Calu3 (cell line): ENCODE measurements around the gene ERC2. TPM values are rescaled to one million over a fixed set of nuclear protein-coding genes. Genes with fewer than 3 reads are reported as not detected.

Experiments used
- BruUV-seq: library from RNA; stranded (reverse); fragments of 400-500 nt; replicated peaks from 2 replicates; lab custom pipeline; 2021; lab: Mats Ljungman, UMichigan
- CTCF ChIA-PET: fragments of 300-600 bp; sonication (Branson Sonifier 250); formaldehyde crosslinking; loops from one replicate; lab custom pipeline; 2022; ENCODE audit warnings: antibody characterized with exemption; lab: Charles Lee
- DNase-seq: peaks from one replicate; pipeline ENCODE4 v3.0.0; 2022
- H3K27ac Mint-ChIP-seq: one replicate; pipeline ENCODE4 v1.8.0; 2022; ENCODE audit warnings: mixed read lengths; ENCODE audit not compliant: unreplicated experiment
- H3K27me3 Mint-ChIP-seq: one replicate; pipeline ENCODE4 v1.8.0; 2022; ENCODE audit warnings: mixed read lengths; ENCODE audit not compliant: unreplicated experiment
- H3K36me3 Mint-ChIP-seq: one replicate; pipeline ENCODE4 v1.8.0; 2022; ENCODE audit warnings: mild to moderate bottlenecking, moderate library complexity, mixed read lengths; ENCODE audit not compliant: insufficient read depth, unreplicated experiment
- H3K4me1 Mint-ChIP-seq: one replicate; pipeline ENCODE4 v1.8.0; 2022; ENCODE audit warnings: mild to moderate bottlenecking, low read depth, mixed read lengths; ENCODE audit not compliant: unreplicated experiment
- H3K4me3 Mint-ChIP-seq: one replicate; pipeline ENCODE4 v1.8.0; 2022; ENCODE audit warnings: mild to moderate bottlenecking, low read depth, moderate library complexity, mixed read lengths; ENCODE audit not compliant: unreplicated experiment
- H3K9me3 Mint-ChIP-seq: one replicate; pipeline ENCODE4 v1.8.0; 2022; ENCODE audit warnings: low read depth, mixed read lengths; ENCODE audit not compliant: unreplicated experiment
- CTCF ChIP-seq: fragments of 200-600 bp; IDR thresholded peaks from one replicate; pipeline ENCODE4 v1.8.0; 2022; ENCODE audit warnings: antibody characterized with exemption; ENCODE audit not compliant: unreplicated experiment
- intact Hi-C: fragments of 100-400 bp; cut with micrococcal nuclease; formaldehyde crosslinking; loops from one replicate; pipeline ENCODE4 v1.10.0; 2022; ENCODE audit not compliant: unreplicated experiment
- total RNA-seq: library from RNA; stranded (reverse); gene quantifications from 2 replicates; pipeline ENCODE4 v1.2.3, GENCODE V29; 2022

The ERC2 gene
- total RNA-seq, 1 experiment from 2014 or later = 0.73 TPM

- intact Hi-C loops = no loop called here
- Mint-ChIP-seq H3K27ac (no peak overlapping the region), H3K4me1 (no peaks in the 10 kb centered on the region), H3K36me3 (no peaks in the 10 kb centered on the region), H3K27me3 (peaks cover 48% of the 10 kb centered on the region), H3K4me3 (no peak overlapping the region), H3K9me3 (no peaks in the 10 kb centered on the region)
- no peak for TF ChIP-seq CTCF
- no peak for DNase-seq
- CTCF ChIA-PET = no interaction called here
- no TSS peak for BruUV-seq
Measured at GRCh38 chr3:56190130-56190529, 278.1 kb downstream of the ERC2 start.

GRCh38 chr3:56189536-56189935 is 278.7 kb downstream of the ERC2 start:
- no TSS peak for BruUV-seq
- intact Hi-C loops = no loop called here
- no peak for DNase-seq
- CTCF ChIA-PET = no interaction called here
- Mint-ChIP-seq H3K36me3 (no peaks in the 10 kb centered on the region), H3K27me3 (peaks cover 48% of the 10 kb centered on the region), H3K27ac (no peak overlapping the region), H3K4me3 (no peak overlapping the region), H3K9me3 (no peaks in the 10 kb centered on the region), H3K4me1 (no peaks in the 10 kb centered on the region)
- TF ChIP-seq CTCF = no peak

- Mint-ChIP-seq H3K27ac (no peak overlapping the region), H3K36me3 (no peaks in the 10 kb centered on the region), H3K27me3 (peaks cover 48% of the 10 kb centered on the region), H3K4me3 (no peak overlapping the region), H3K9me3 (no peaks in the 10 kb centered on the region), H3K4me1 (no peaks in the 10 kb centered on the region)
- intact Hi-C loops = no loop called here
- no TSS peak for BruUV-seq
- no peak for TF ChIP-seq CTCF
- CTCF ChIA-PET = no interaction called here
- no peak for DNase-seq
Measured at GRCh38 chr3:56188201-56188600, 280.1 kb downstream of the ERC2 start.

GRCh38 chr3:56187051-56187450 is 281.2 kb downstream of the ERC2 start:
- CTCF ChIA-PET = no interaction called here
- BruUV-seq = no TSS peak

More at GRCh38 chr3:56187051-56187450, 281.2 kb downstream of the ERC2 start:
- no peak for TF ChIP-seq CTCF
- intact Hi-C loops = no loop called here
- H3K27me3 Mint-ChIP-seq = peaks cover 43% of the 10 kb centered on the region
- no peaks in the 10 kb centered on the region for H3K36me3 Mint-ChIP-seq
- no peaks in the 10 kb centered on the region for H3K4me1 Mint-ChIP-seq
- H3K4me3 Mint-ChIP-seq = no peak overlapping the region
- no peaks in the 10 kb centered on the region for H3K9me3 Mint-ChIP-seq
- no peak for DNase-seq
- H3K27ac Mint-ChIP-seq = no peak overlapping the region
